ENCODE results near the gene DNAJB8.

Gene DNAJB8

DNA sequence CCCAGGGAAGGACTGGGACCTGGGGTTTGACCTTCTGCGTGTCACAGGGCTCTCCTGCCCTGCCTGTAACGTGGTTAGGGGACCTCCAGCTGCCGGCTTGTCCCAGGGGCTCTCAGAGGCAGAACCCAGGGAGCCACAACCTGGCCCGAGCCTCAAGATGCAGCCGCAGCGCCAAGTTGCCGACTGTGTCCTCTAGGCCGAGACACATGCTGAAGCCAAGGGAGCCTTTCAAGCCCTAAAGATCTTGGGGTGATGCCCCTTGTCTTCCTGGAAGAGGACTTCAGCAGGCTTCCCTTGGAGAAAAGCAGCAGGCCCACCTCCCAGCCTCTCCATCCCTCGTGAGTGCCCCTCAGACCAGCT is 7.2 kb downstream of the DNAJB8 start:
- no peak for DNase-seq (ENCODE audit: low read depth)
- H3K4me3 ChIP-seq (ENCODE audit: low read length) = no peak overlapping the region
- TF ChIP-seq, protein P1, sequence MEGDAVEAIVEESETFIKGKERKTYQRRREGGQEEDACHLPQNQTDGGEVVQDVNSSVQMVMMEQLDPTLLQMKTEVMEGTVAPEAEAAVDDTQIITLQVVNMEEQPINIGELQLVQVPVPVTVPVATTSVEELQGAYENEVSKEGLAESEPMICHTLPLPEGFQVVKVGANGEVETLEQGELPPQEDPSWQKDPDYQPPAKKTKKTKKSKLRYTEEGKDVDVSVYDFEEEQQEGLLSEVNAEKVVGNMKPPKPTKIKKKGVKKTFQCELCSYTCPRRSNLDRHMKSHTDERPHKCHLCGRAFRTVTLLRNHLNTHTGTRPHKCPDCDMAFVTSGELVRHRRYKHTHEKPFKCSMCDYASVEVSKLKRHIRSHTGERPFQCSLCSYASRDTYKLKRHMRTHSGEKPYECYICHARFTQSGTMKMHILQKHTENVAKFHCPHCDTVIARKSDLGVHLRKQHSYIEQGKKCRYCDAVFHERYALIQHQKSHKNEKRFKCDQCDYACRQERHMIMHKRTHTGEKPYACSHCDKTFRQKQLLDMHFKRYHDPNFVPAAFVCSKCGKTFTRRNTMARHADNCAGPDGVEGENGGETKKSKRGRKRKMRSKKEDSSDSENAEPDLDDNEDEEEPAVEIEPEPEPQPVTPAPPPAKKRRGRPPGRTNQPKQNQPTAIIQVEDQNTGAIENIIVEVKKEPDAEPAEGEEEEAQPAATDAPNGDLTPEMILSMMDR (conservative IDR thresholded peaks at IDR 0.05; ENCODE audit: low read depth, low read length) = no peak

DNA sequence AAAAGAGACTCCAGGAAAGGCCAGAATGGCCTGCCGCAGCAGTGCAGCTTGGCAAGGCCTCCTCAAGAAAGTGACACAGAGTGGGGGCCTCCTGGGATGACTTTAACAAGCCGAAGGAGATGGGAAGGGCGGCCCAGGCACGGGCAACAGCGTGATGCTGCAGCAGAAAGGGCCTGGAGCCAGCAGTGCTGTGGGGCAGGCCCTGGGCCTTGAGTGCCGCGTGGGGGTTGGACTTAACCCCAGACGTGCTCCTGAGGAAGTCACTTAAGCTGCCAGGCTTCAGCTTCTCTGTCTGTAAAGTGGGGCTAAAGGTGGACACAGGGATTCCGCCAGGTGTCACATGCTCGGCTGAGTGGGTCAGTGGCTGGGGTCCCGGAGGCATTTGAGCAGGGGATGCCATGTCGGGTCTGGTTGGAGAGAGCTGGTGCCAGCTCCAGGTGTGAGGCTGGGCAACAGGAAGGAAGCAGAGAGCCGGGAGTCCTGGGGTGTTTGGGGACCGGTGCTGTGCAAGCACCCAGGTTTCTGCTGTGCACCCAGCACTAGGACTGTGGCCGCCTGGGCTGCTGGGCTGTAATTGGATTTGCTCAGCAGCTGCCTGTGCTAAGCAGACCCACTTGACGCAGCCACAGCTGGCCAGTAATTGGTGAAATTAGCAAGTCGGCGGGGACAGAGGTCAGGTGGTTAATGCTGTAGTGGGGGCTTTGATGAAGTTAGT is 7.8 kb downstream of the DNAJB8 start:
- DNase-seq (ENCODE audit: low read depth) = no peak
- H3K4me3 ChIP-seq (ENCODE audit: low read length) = no peak overlapping the region
- TF ChIP-seq, protein P1 (conservative IDR thresholded peaks at IDR 0.05; ENCODE audit: low read depth, low read length) = no peak

GRCh38 chr3:128457937-128458336 is 8.8 kb downstream of the DNAJB8 start:
- no peak overlapping the region for H3K4me3 ChIP-seq (ENCODE audit: low read length)
- no peak for DNase-seq (ENCODE audit: low read depth)
- TF ChIP-seq, protein P1 (conservative IDR thresholded peaks at IDR 0.05; ENCODE audit: low read depth, low read length) = no peak

DNA sequence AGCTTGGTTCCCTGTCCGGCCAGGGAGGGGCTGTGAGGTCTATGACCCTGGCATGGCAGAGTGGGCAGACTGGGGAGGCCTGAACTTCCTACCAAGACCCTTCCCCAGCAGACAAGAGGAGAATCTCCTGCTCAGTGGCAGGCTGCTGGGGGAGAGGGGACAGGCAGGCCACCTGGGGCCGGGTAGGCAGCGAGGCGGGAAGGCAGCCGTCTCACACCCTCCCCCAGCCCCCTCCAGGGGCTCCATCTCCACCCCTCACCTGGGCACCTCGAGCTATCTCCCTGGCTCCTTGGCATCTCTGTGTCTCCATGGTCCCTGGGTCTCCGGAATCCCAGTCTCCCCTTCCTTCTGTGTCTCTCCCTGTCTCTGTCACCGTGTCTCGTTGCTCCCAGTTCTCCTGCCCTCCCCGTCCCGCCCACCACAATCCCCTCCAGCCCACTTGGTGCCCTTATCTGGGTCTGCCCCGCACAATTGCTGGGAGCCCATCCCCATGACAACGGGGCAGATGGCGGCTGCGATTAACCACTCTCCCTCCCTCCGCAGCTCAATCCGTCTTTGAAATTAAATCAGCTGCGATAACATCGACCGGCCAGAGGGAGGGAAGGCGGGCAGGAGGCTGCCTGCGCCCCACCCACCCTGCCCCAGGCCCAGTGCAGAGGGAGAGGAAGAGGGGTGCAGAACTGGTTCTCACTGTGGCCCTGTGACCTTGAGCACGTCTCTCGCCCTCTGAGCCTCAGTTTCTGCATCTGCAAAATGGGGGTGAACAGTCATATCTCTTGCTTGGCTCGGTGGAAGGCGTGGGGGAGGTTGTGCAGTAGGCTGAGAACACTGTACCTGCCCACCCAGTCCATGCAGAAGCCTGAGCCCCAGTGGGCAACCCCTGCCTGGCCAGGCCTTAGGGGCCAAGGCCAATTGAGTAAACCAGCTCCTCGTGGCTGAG is 9.6 kb downstream of the DNAJB8 start:
- TF ChIP-seq, protein P1 (conservative IDR thresholded peaks at IDR 0.05; ENCODE audit: low read depth, low read length) = no peak
- no peak for DNase-seq (ENCODE audit: low read depth)
- no peak overlapping the region for H3K4me3 ChIP-seq (ENCODE audit: low read length)

GRCh38 chr3:128455786-128456748 is 10.6 kb downstream of the DNAJB8 start:
- TF ChIP-seq, protein P1 (conservative IDR thresholded peaks at IDR 0.05; ENCODE audit: low read depth, low read length) = no peak
- DNase-seq (ENCODE audit: low read depth) = no peak
- H3K4me3 ChIP-seq (ENCODE audit: low read length) = no peak overlapping the region

DNA sequence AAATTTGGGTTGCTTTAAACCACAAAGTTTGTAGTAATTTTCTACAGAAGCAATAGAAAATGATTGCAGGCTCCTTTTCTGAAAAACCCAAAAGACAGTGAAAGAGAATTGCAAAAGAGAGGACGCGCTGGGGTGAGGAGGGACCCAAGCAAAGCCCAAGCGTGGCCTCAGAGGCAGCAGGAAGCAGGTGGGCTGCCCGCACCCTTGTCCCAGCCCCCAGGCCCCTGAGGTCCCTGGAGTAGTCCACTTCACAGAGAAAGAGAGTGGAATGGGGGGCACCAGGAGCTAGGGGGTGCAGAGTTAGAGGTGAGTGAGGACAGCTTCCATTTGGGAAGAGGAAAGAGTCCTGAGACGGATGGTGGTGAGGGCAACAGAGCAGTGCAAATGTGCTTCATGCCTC is 11.6 kb downstream of the DNAJB8 start:
- no peak overlapping the region for H3K4me3 ChIP-seq (ENCODE audit: low read length)
- TF ChIP-seq, protein P1 (conservative IDR thresholded peaks at IDR 0.05; ENCODE audit: low read depth, low read length) = no peak
- DNase-seq (ENCODE audit: low read depth) = no peak

All from retinal pigment epithelial cell (primary cell).